Hepatocyte (in vitro differentiated cells): ENCODE measurements around the gene CERK.

ENCODE experiments used
- EZH2 ChIP-seq: fragments of 200-600 bp; sonication (generic); IDR thresholded peaks from 2 replicates; pipeline ENCODE4 v1.6.1; 2016; ENCODE audit warnings: antibody characterized with exemption, mild to moderate bottlenecking, borderline replicate concordance
- TF ChIP-seq, protein P1 (sequence below): fragments of 200-600 bp; sonication (generic); IDR thresholded peaks from 2 replicates; pipeline ENCODE4 v1.5.1; 2016; ENCODE audit warnings: antibody characterized with exemption, mild to moderate bottlenecking; ENCODE audit not compliant: poor library complexity

- TF ChIP-seq, protein P1, sequence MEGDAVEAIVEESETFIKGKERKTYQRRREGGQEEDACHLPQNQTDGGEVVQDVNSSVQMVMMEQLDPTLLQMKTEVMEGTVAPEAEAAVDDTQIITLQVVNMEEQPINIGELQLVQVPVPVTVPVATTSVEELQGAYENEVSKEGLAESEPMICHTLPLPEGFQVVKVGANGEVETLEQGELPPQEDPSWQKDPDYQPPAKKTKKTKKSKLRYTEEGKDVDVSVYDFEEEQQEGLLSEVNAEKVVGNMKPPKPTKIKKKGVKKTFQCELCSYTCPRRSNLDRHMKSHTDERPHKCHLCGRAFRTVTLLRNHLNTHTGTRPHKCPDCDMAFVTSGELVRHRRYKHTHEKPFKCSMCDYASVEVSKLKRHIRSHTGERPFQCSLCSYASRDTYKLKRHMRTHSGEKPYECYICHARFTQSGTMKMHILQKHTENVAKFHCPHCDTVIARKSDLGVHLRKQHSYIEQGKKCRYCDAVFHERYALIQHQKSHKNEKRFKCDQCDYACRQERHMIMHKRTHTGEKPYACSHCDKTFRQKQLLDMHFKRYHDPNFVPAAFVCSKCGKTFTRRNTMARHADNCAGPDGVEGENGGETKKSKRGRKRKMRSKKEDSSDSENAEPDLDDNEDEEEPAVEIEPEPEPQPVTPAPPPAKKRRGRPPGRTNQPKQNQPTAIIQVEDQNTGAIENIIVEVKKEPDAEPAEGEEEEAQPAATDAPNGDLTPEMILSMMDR: no peak
- TF ChIP-seq EZH2: no peak
Measured at GRCh38 chr22:46699091-46699490, 39.0 kb downstream of the CERK start.
